Karpas-422 (cell line): ENCODE measurements around the gene ATP2A1. TPM values are rescaled to one million over a fixed set of nuclear protein-coding genes. Genes with fewer than 3 reads are reported as not detected.
"Not testable (repeated sequence)": the region's sequence is repeated elsewhere in the genome, so short reads cannot be mapped to it uniquely, and the experiment has no call there.

Experiments used
- DNase-seq: peaks from one replicate; pipeline ENCODE4 v3.0.0-alpha.2; 2015
- H2AFZ ChIP-seq: fragments of 200-600 bp; sonication (generic); 2 replicates; pipeline ENCODE4 v1.6.1; 2014; ENCODE audit warnings: antibody characterized with exemption, low read length, mixed read lengths
- H3K27ac ChIP-seq: fragments of 200-600 bp; sonication (generic); 2 replicates; pipeline ENCODE4 v1.5.1; 2014; ENCODE audit warnings: mild to moderate bottlenecking, low read length, moderate library complexity
- H3K27me3 ChIP-seq: fragments of 200-600 bp; sonication (generic); 2 replicates; pipeline ENCODE4 v1.6.1; 2014; ENCODE audit warnings: low read length, mixed read lengths
- H3K36me3 ChIP-seq: fragments of 200-600 bp; sonication (generic); 2 replicates; pipeline ENCODE4 v1.6.1; 2014; ENCODE audit warnings: low read length, mixed read lengths; ENCODE audit not compliant: insufficient read depth
- H3K4me1 ChIP-seq: fragments of 200-600 bp; sonication (generic); 2 replicates; pipeline ENCODE4 v1.6.1; 2014; ENCODE audit warnings: mild to moderate bottlenecking, low read length, mixed read lengths
- H3K4me2 ChIP-seq: fragments of 200-600 bp; sonication (generic); 2 replicates; pipeline ENCODE4 v1.6.1; 2014; ENCODE audit warnings: low read length, low read depth, mild to moderate bottlenecking; ENCODE audit not compliant: poor library complexity, severe bottlenecking
- H3K4me3 ChIP-seq: fragments of 200-600 bp; sonication (generic); 2 replicates; pipeline ENCODE4 v1.5.1; 2014; ENCODE audit warnings: mild to moderate bottlenecking, antibody characterized with exemption, low read length, mixed read lengths
- H3K79me2 ChIP-seq: fragments of 200-600 bp; sonication (generic); 2 replicates; pipeline ENCODE4 v1.6.1; 2014; ENCODE audit warnings: mild to moderate bottlenecking, low read length, mixed read lengths
- H3K9ac ChIP-seq: fragments of 200-600 bp; sonication (generic); 2 replicates; pipeline ENCODE4 v1.6.0; 2014; ENCODE audit warnings: low read length
- H3K9me2 ChIP-seq: fragments of 200-600 bp; sonication (generic), shearing (Covaris generic); replicated peaks from 2 replicates; pipeline ENCODE4 v1.6.0; 2014; ENCODE audit warnings: mild to moderate bottlenecking, low read length, moderate library complexity; ENCODE audit not compliant: insufficient read depth
- H3K9me3 ChIP-seq: fragments of 300-700, 200-600 bp; sonication (generic); 2 replicates; pipeline ENCODE4 v1.6.1; 2014; ENCODE audit warnings: low read length, mixed read lengths
- H4K20me1 ChIP-seq: fragments of 200-600 bp; sonication (generic); 2 replicates; pipeline ENCODE4 v1.6.1; 2014; ENCODE audit warnings: mild to moderate bottlenecking, antibody characterized with exemption, low read length, low read depth; ENCODE audit not compliant: insufficient read depth
- total RNA-seq: library from RNA; depleted of rRNA; stranded (reverse); fragments of >200 nt; shearing (Covaris generic); gene quantifications from 2 replicates; pipeline ENCODE4 v1.2.3, GENCODE V29; 2014; ENCODE audit warnings: low replicate concordance

The ATP2A1 gene
- total RNA-seq, 1 experiment from 2014 or later = 0.75 TPM

GRCh38 chr16:28935346-28935745 is 57.1 kb downstream of the ATP2A1 start:
- Histone ChIP-seq H2AFZ (no peak overlapping the region), H3K9me3 (no peaks in the 10 kb centered on the region), H3K27me3 (no peaks in the 10 kb centered on the region), H3K36me3 (peaks cover 27% of the 10 kb centered on the region), H3K79me2 (peaks cover 26% of the 10 kb centered on the region), H3K27ac (no peak overlapping the region), H3K4me1 (peaks cover 23% of the 10 kb centered on the region), H3K9ac (no peak overlapping the region), H4K20me1 (no peaks in the 10 kb centered on the region), H3K9me2 (no peaks in the 10 kb centered on the region), H3K4me2 (no peak overlapping the region), H3K4me3 (no peak overlapping the region)
- DNase-seq = no peak

GRCh38 chr16:28935924-28936783 is 57.9 kb downstream of the ATP2A1 start:
- Histone ChIP-seq H3K4me3 (no peak overlapping the region), H3K36me3 (peaks cover 27% of the 10 kb centered on the region), H2AFZ (no peak overlapping the region)

GRCh38 chr16:28936784-28937155 is 58.5 kb downstream of the ATP2A1 start:
- Histone ChIP-seq H3K36me3 (peaks cover 27% of the 10 kb centered on the region), H3K4me1 (peaks cover 9% of the 10 kb centered on the region), H3K4me3 (no peak overlapping the region), H3K9ac (no peak overlapping the region), H3K79me2 (peaks cover 23% of the 10 kb centered on the region), H3K4me2 (no peak overlapping the region), H4K20me1 (no peaks in the 10 kb centered on the region), H2AFZ (no peak overlapping the region), H3K9me2 (no peaks in the 10 kb centered on the region), H3K9me3 (no peaks in the 10 kb centered on the region), H3K27ac (no peak overlapping the region), H3K27me3 (no peaks in the 10 kb centered on the region)
- no peak for DNase-seq

More at GRCh38 chr16:28935924-28936783, 57.9 kb downstream of the ATP2A1 start:
- peaks cover 26% of the 10 kb centered on the region for H3K79me2 ChIP-seq
- H3K9me3 ChIP-seq = no peaks in the 10 kb centered on the region
- H3K9me2 ChIP-seq = no peaks in the 10 kb centered on the region
- H4K20me1 ChIP-seq = no peaks in the 10 kb centered on the region
- H3K27me3 ChIP-seq = no peaks in the 10 kb centered on the region
- no peak overlapping the region for H3K4me2 ChIP-seq
- peaks cover 15% of the 10 kb centered on the region for H3K4me1 ChIP-seq
- no peak overlapping the region for H3K27ac ChIP-seq
- no peak overlapping the region for H3K9ac ChIP-seq
- DNase-seq = peak; percentile 97

GRCh38 chr16:28937222-28937876 is 59.1 kb downstream of the ATP2A1 start:
- H3K36me3 ChIP-seq = peaks cover 27% of the 10 kb centered on the region
- H3K9me3 ChIP-seq = no peaks in the 10 kb centered on the region
- no peak overlapping the region for H3K9ac ChIP-seq
- no peak for DNase-seq
- H3K27me3 ChIP-seq = no peaks in the 10 kb centered on the region
- no peak overlapping the region for H3K4me3 ChIP-seq
- H3K79me2 ChIP-seq = peaks cover 17% of the 10 kb centered on the region
- peaks cover 7% of the 10 kb centered on the region for H3K4me1 ChIP-seq
- no peaks in the 10 kb centered on the region for H4K20me1 ChIP-seq
- no peak overlapping the region for H2AFZ ChIP-seq
- H3K9me2 ChIP-seq = no peaks in the 10 kb centered on the region
- no peak overlapping the region for H3K4me2 ChIP-seq
- no peak overlapping the region for H3K27ac ChIP-seq

- no peaks in the 10 kb centered on the region for H3K4me1 ChIP-seq
- no peaks in the 10 kb centered on the region for H3K9me3 ChIP-seq
- H3K79me2 ChIP-seq = 0 out of 2 replicates have a peak, but pooled peaks cover 6% of the 10 kb centered on the region
- no peaks in the 10 kb centered on the region for H3K27me3 ChIP-seq
- no peak overlapping the region for H3K4me2 ChIP-seq
- no peak overlapping the region for H3K4me3 ChIP-seq
- H2AFZ ChIP-seq = no peak overlapping the region
- H3K36me3 ChIP-seq = peaks cover 27% of the 10 kb centered on the region
- DNase-seq = no peak
- no peaks in the 10 kb centered on the region for H4K20me1 ChIP-seq
- H3K9me2 ChIP-seq = no peaks in the 10 kb centered on the region
- no peak overlapping the region for H3K27ac ChIP-seq
- no peak overlapping the region for H3K9ac ChIP-seq
These were observed 60.4 kb downstream of the ATP2A1 start for GRCh38 chr16:28938721-28939120.

GRCh38 chr16:28939825-28940224 is 61.5 kb downstream of the ATP2A1 start:
- not testable (repeated sequence) for H3K9me3 ChIP-seq, H3K4me2 ChIP-seq, H3K9me2 ChIP-seq, H3K27ac ChIP-seq, H3K4me1 ChIP-seq, H3K79me2 ChIP-seq, H2AFZ ChIP-seq, H3K4me3 ChIP-seq, DNase-seq, H3K9ac ChIP-seq, H3K27me3 ChIP-seq, H4K20me1 ChIP-seq
- H3K36me3 ChIP-seq = peaks cover 19% of the 10 kb centered on the region

GRCh38 chr16:28943281-28943680 is 65.0 kb downstream of the ATP2A1 start:
- Histone ChIP-seq H4K20me1 (no peaks in the 10 kb centered on the region), H3K4me3 (no peak overlapping the region), H3K9me2 (no peaks in the 10 kb centered on the region), H3K27ac (no peak overlapping the region), H3K79me2 (no peaks in the 10 kb centered on the region), H3K9me3 (no peaks in the 10 kb centered on the region), H3K4me1 (peaks cover 8% of the 10 kb centered on the region), H3K9ac (no peak overlapping the region), H3K4me2 (no peak overlapping the region), H3K36me3 (0 out of 2 replicates have a peak, but pooled peaks cover 5% of the 10 kb centered on the region), H3K27me3 (no peaks in the 10 kb centered on the region), H2AFZ (no peak overlapping the region)
- no peak for DNase-seq

GRCh38 chr16:28946681-28947080 is 68.4 kb downstream of the ATP2A1 start:
- H3K27ac ChIP-seq = no peak overlapping the region
- H3K9me3 ChIP-seq = no peaks in the 10 kb centered on the region
- H3K4me1 ChIP-seq = peaks cover 14% of the 10 kb centered on the region
- no peak overlapping the region for H3K9ac ChIP-seq
- H4K20me1 ChIP-seq = no peaks in the 10 kb centered on the region
- H3K9me2 ChIP-seq = no peaks in the 10 kb centered on the region
- H3K4me2 ChIP-seq = no peak overlapping the region
- peaks cover 8% of the 10 kb centered on the region for H3K79me2 ChIP-seq
- H3K4me3 ChIP-seq = no peak overlapping the region
- H2AFZ ChIP-seq = no peak overlapping the region
- no peaks in the 10 kb centered on the region for H3K27me3 ChIP-seq
- DNase-seq = no peak
- no peaks in the 10 kb centered on the region for H3K36me3 ChIP-seq
